GM19025 (cell line): ENCODE results near the gene FAT2.

ENCODE experiments used
- ATAC-seq: cut with Tn5 transposase; IDR thresholded peaks from one replicate; pipeline ENCODE4 v1.9.1; 2021; ENCODE audit warnings: mild to moderate bottlenecking, low read depth, moderate library complexity; ENCODE audit not compliant: unreplicated experiment

Gene FAT2

GRCh38 chr5:151556806-151557205, 34.3 kb downstream of the FAT2 start:
- no peak for ATAC-seq

- ATAC-seq, result no peak
Observed at GRCh38 chr5:151555760-151556576, 35.2 kb downstream of the FAT2 start.

- ATAC-seq, result no peak
Observed at GRCh38 chr5:151553695-151554094, 37.4 kb downstream of the FAT2 start.

- no peak for ATAC-seq
Observed at GRCh38 chr5:151553130-151553670, 37.9 kb downstream of the FAT2 start.

- ATAC-seq, result no peak
Observed at GRCh38 chr5:151551985-151552384, 39.1 kb downstream of the FAT2 start.

GRCh38 chr5:151550146-151550545, 41.0 kb downstream of the FAT2 start:
- ATAC-seq, result no peak

GRCh38 chr5:151549713-151550112, 41.4 kb downstream of the FAT2 start:
- ATAC-seq, result no peak

- no peak for ATAC-seq
Observed at GRCh38 chr5:151547364-151547763, 43.8 kb downstream of the FAT2 start.

GRCh38 chr5:151541571-151541970, 49.6 kb downstream of the FAT2 start:
- ATAC-seq, result no peak
